Upper lobe of left lung (tissue), 6 donors: Measurements from ENCODE around the gene ENG. TPM values are rescaled to one million over a fixed set of nuclear protein-coding genes. Genes with fewer than 3 reads are reported as not detected.
"Not testable (repeated sequence)": the region's sequence is repeated elsewhere in the genome, so short reads cannot be mapped to it uniquely, and the experiment has no call there.

ENCODE experiments used
- ATAC-seq, 2 donors: fragments of 200-7000 bp; cut with Tn5 transposase; one replicate each; pipeline ENCODE4 v1.9.1; 2022; ENCODE audit warnings: mild to moderate bottlenecking in 2 of 2, moderate library complexity in 2 of 2; ENCODE audit not compliant: low FRiP score in 2 of 2
- DNase-seq, 2 donors: peaks; one replicate each; pipeline ENCODE4 v3.0.0-alpha.2; 2019 to 2020
- H3K27ac ChIP-seq, 4 donors: fragments of 200-600 bp; sonication (generic); one replicate each; pipeline ENCODE4 v1.5.1; 2016 to 2019
- H3K27me3 ChIP-seq, 4 donors: fragments of 200-600 bp; sonication (generic); one replicate each; pipeline ENCODE4 v1.5.1; 2017 to 2019
- H3K36me3 ChIP-seq, 4 donors: fragments of 200-600 bp; sonication (generic); one replicate each; pipeline ENCODE4 v1.5.1; 2016 to 2019
- H3K4me1 ChIP-seq, 4 donors: fragments of 200-600 bp; sonication (generic); one replicate each; pipeline ENCODE4 v1.5.1; 2018 to 2019
- H3K4me3 ChIP-seq, 4 donors: fragments of 200-600 bp; sonication (generic); one replicate each; pipeline ENCODE4 v1.5.1; 2017 to 2019; ENCODE audit warnings: mild to moderate bottlenecking in 2 of 4, moderate library complexity in 1 of 4
- H3K9me3 ChIP-seq, 4 donors: fragments of 200-600 bp; sonication (generic); one replicate each; pipeline ENCODE4 v1.5.1; 2018 to 2019
- EP300 ChIP-seq, 4 donors: sonication (generic); formaldehyde crosslinking; IDR thresholded peaks; one replicate each; pipeline ENCODE4 v1.5.1; 2017; ENCODE audit warnings: antibody characterized with exemption in 4 of 4, control low read depth in 2 of 4
- POLR2A ChIP-seq, 4 donors: fragments of 450-650 bp; IDR thresholded peaks; one replicate each; pipeline ENCODE4 v1.5.1; 2016 to 2017; ENCODE audit warnings: antibody characterized with exemption in 4 of 4, mild to moderate bottlenecking in 2 of 4
- POLR2AphosphoS5 ChIP-seq, 2 donors: sonication (generic); formaldehyde crosslinking; IDR thresholded peaks; one replicate each; pipeline ENCODE4 v1.5.1; 2017; ENCODE audit warnings: antibody characterized with exemption in 2 of 2
- WGBS, 2 donors: methylation state at CpG; one replicate each; pipeline ENCODE4 v1.1.5; 2017 to 2018; 5-methylcytosine and 5-hydroxymethylcytosine counted together
- total RNA-seq, 6 donors: library from RNA; depleted of rRNA in 4 of 6; stranded (reverse); fragments of >200 nt in 4 of 6; gene quantifications; one replicate each; pipeline versions ENCODE4 v1.1.0 to v1.2.1, GENCODE V29; 2016 to 2021
- TF ChIP-seq, protein P1 (sequence below), 6 experiments: fragments of 450-650 bp in 4 of 6; fragments of 200-600 bp in 2 of 6; sonication (generic) in 2 of 6; IDR thresholded peaks; one replicate each; pipeline ENCODE4 v1.5.1; 2016 to 2019; ENCODE audit warnings: antibody characterized with exemption in 6 of 6
- donor health status: DM: no; HTN: no; CAD: no; lungs with moderate emphysema.
- donor health status: DM: no; HTN: yes; CAD: no; lungs with severe emphysema.

The ENG gene
- total RNA-seq, 6 donors from 2014 or later, result 45.7 to 378 (median 178) TPM

DNA sequence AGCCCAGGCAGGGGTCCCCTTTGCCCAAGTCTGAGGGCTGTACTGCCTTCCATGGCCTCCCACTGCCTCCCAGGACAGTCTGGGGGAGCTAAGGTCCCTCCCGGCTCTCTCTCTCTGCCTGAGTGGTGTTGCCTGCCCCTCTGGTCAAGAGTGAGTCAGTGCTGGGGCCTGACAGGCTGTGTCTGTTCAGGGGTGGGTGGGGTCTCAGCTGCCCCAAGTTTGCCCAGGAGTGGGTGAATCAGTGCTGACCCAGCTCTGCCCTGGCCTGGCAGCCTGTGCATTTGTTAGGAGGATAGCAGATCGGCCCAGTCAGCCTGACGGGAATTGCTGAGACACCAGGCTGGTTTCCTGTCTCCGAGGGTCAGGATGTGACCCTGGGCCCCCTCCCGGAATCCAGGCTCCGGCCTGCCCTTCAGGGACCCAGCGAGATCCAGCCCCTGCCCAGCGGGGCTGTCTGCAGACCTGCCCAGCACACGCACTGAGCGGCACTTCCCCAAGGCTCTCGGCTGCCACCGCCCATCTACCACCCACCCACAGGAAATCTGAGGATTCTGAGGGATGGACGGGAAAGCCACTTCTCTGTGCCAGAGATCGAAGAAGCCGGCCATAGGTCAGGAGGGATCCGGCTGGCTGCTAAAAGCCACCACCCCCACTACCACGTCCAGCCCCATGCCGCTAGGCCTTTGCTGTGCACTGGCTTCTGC is 15.9 kb downstream of the ENG start:
- 36 to 55% methylated on average over 16 to 17 of the region's 18 CpGs for WGBS, 2 donors
- ATAC-seq (peak; percentile 88 to 89), DNase-seq (peak; percentile 81 to 84)
- Histone ChIP-seq H3K36me3 (peaks cover 0 to 40% (median 12%) of the 10 kb centered on the region in 4 donors), H3K27me3 (no peaks in the 10 kb centered on the region), H3K27ac (peak overlapping the region; percentile 87 to 96 (median 90)), H3K4me3 (peak overlapping the region in 1 of 4 donors; percentile 7), H3K9me3 (no peaks in the 10 kb centered on the region), H3K4me1 (peaks cover 71 to 77% (median 72%) of the 10 kb centered on the region in 4 donors)
- TF ChIP-seq, protein P1, sequence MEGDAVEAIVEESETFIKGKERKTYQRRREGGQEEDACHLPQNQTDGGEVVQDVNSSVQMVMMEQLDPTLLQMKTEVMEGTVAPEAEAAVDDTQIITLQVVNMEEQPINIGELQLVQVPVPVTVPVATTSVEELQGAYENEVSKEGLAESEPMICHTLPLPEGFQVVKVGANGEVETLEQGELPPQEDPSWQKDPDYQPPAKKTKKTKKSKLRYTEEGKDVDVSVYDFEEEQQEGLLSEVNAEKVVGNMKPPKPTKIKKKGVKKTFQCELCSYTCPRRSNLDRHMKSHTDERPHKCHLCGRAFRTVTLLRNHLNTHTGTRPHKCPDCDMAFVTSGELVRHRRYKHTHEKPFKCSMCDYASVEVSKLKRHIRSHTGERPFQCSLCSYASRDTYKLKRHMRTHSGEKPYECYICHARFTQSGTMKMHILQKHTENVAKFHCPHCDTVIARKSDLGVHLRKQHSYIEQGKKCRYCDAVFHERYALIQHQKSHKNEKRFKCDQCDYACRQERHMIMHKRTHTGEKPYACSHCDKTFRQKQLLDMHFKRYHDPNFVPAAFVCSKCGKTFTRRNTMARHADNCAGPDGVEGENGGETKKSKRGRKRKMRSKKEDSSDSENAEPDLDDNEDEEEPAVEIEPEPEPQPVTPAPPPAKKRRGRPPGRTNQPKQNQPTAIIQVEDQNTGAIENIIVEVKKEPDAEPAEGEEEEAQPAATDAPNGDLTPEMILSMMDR (IDR thresholded peaks at IDR 0.05), result no peak
- TF ChIP-seq POLR2A (IDR thresholded peaks at IDR 0.05) (peak in 3 of 4 donors; percentile 12 to 75 (median 56)), POLR2AphosphoS5 (IDR thresholded peaks at IDR 0.05) (peak; percentile 85 to 98), EP300 (IDR thresholded peaks at IDR 0.05) (peak in 3 of 4 donors; percentile 85 to 97 (median 92))

- H3K9me3 ChIP-seq, result no peaks in the 10 kb centered on the region
- H3K27me3 ChIP-seq, result no peaks in the 10 kb centered on the region
- H3K27ac ChIP-seq, result peak overlapping the region; percentile 87 to 96 (median 90)
- TF ChIP-seq POLR2AphosphoS5 (IDR thresholded peaks at IDR 0.05) (no peak), EP300 (IDR thresholded peaks at IDR 0.05) (peak in 1 of 4 donors; percentile 20)
- H3K36me3 ChIP-seq, result peaks cover 0 to 31% (median 7%) of the 10 kb centered on the region in 4 donors
- DNase-seq (no peak), ATAC-seq (no peak)
- peaks cover 74 to 87% (median 79%) of the 10 kb centered on the region in 4 donors for H3K4me1 ChIP-seq
- 25 to 41% methylated on average over 4 of the region's 4 CpGs for WGBS, 2 donors
- peak overlapping the region in 1 of 4 donors; percentile 7 for H3K4me3 ChIP-seq
Observed at GRCh38 chr9:127837346-127837745, 17.1 kb downstream of the ENG start.

- peak overlapping the region; percentile 87 to 96 (median 90) for H3K27ac ChIP-seq
Observed at GRCh38 chr9:127836561-127836960, 17.9 kb downstream of the ENG start.

GRCh38 chr9:127835991-127836516 is 18.4 kb downstream of the ENG start:
- ATAC-seq, result peak; percentile 21 to 59
- 20 to 31% methylated on average over 1 to 17 of the region's 17 CpGs for WGBS, 2 donors

More at GRCh38 chr9:127836561-127836960, 17.9 kb downstream of the ENG start:
- 63 to 64% methylated on average over 3 of the region's 3 CpGs for WGBS, 2 donors
- not testable (repeated sequence) for H3K27me3 ChIP-seq, ATAC-seq, H3K9me3 ChIP-seq, DNase-seq
- H3K4me3 ChIP-seq, result peak overlapping the region in 1 of 4 donors; percentile 15
- H3K4me1 ChIP-seq, result peaks cover 82 to 88% (median 83%) of the 10 kb centered on the region in 4 donors
- peaks cover 0 to 26% (median 4%) of the 10 kb centered on the region in 4 donors for H3K36me3 ChIP-seq

GRCh38 chr9:127833555-127833954 is 20.9 kb downstream of the ENG start:
- H3K27me3 ChIP-seq, result no peaks in the 10 kb centered on the region
- ATAC-seq, result peak in 1 of 2 donors; percentile 41
- H3K4me1 ChIP-seq, result peaks cover 72 to 89% (median 81%) of the 10 kb centered on the region in 4 donors
- H3K4me3 ChIP-seq, result no peak overlapping the region
- H3K27ac ChIP-seq, result peak overlapping the region; percentile 83 to 96 (median 88)
- TF ChIP-seq POLR2AphosphoS5 (IDR thresholded peaks at IDR 0.05) (peak in 1 of 2 donors; percentile 11), EP300 (IDR thresholded peaks at IDR 0.05) (no peak)
- WGBS, 2 donors, result 45 to 50% methylated on average over 1 of the region's 1 CpG
- no peak for DNase-seq
- peaks cover 0 to 14% (median 0%) of the 10 kb centered on the region in 4 donors for H3K36me3 ChIP-seq
- H3K9me3 ChIP-seq, result no peaks in the 10 kb centered on the region

More at GRCh38 chr9:127835991-127836516, 18.4 kb downstream of the ENG start:
- H3K27me3 ChIP-seq, result no peaks in the 10 kb centered on the region
- H3K27ac ChIP-seq, result peak overlapping the region; percentile 87 to 96 (median 90)
- H3K4me1 ChIP-seq, result peaks cover 80 to 85% (median 83%) of the 10 kb centered on the region in 4 donors
- peak; percentile 53 to 86 for DNase-seq
- no peaks in the 10 kb centered on the region for H3K9me3 ChIP-seq
- peak overlapping the region in 1 of 4 donors; percentile 15 for H3K4me3 ChIP-seq
- TF ChIP-seq EP300 (IDR thresholded peaks at IDR 0.05), result peak in 1 of 4 donors; percentile 27
- TF ChIP-seq, protein P1 (IDR thresholded peaks at IDR 0.05), result no peak
- H3K36me3 ChIP-seq, result peaks cover 0 to 20% (median 2%) of the 10 kb centered on the region in 4 donors

GRCh38 chr9:127832248-127832647 is 22.2 kb downstream of the ENG start:
- WGBS, 2 donors, result 42 to 49% methylated on average over 7 of the region's 7 CpGs
- no peak overlapping the region for H3K4me3 ChIP-seq
- no peak for ATAC-seq

More at GRCh38 chr9:127832248-127832647, 22.2 kb downstream of the ENG start:
- Histone ChIP-seq H3K36me3 (peaks cover 0 to 14% (median 0%) of the 10 kb centered on the region in 4 donors), H3K4me1 (peaks cover 71 to 89% (median 81%) of the 10 kb centered on the region in 4 donors), H3K27me3 (no peaks in the 10 kb centered on the region), H3K9me3 (no peaks in the 10 kb centered on the region), H3K27ac (peak overlapping the region; percentile 83 to 96 (median 88))
- DNase-seq, result no peak
- TF ChIP-seq POLR2A (IDR thresholded peaks at IDR 0.05) (no peak), POLR2AphosphoS5 (IDR thresholded peaks at IDR 0.05) (no peak), EP300 (IDR thresholded peaks at IDR 0.05) (no peak)
- TF ChIP-seq, protein P1 (IDR thresholded peaks at IDR 0.05), result no peak
